HCT116 (cell line): ENCODE measurements around the gene COL7A1. TPM values are rescaled to one million over a fixed set of nuclear protein-coding genes. Genes with fewer than 3 reads are reported as not detected.

Source experiments
- ATAC-seq: fragments of 200-7000 bp; cut with Tn5 transposase; 2 replicates; pipeline ENCODE4 v1.9.1; 2020; ENCODE audit warnings: mild to moderate bottlenecking, moderate library complexity
- BruUV-seq: library from RNA; stranded (reverse); fragments of 400-500 nt; replicated peaks from 2 replicates; lab custom pipeline; 2021; lab: Mats Ljungman, UMichigan
- CTCF ChIA-PET: fragments of 300-600 bp; sonication (Branson Sonifier 250); formaldehyde crosslinking; loops from one replicate; lab custom pipeline; 2021; ENCODE audit warnings: antibody characterized with exemption; lab: Charles Lee
- POLR2A ChIA-PET: fragments of 300-600, 350-600 bp; sonication (Branson Sonifier 250); formaldehyde crosslinking; loops from one replicate; lab custom pipeline; 2021; ENCODE audit warnings: antibody characterized with exemption; lab: Charles Lee
- RAD21 ChIA-PET, 2 experiments: fragments of 300-600 bp; sonication (Branson Sonifier 250); formaldehyde crosslinking; loops; one replicate each; lab custom pipeline; 2023; ENCODE audit warnings: low total read pairs in 2 of 2; ENCODE audit not compliant: uncharacterized antibody in 2 of 2, unreplicated experiment in 2 of 2, low non-redundant PET in 1 of 2; lab: Charles Lee
- DNase-seq: peaks from one replicate; pipeline ENCODE4 v3.0.0-alpha.2; 2010; ENCODE audit warnings: low read depth, low spot score
- H2AFZ ChIP-seq: fragments of 200-600 bp; shearing (Covaris generic), sonication (generic); 2 replicates; pipeline ENCODE4 v1.6.1; 2017; ENCODE audit warnings: low read depth, mixed run types, mixed read lengths, antibody characterized with exemption, low read length; ENCODE audit not compliant: poor library complexity, severe bottlenecking
- H3K27ac ChIP-seq: 2 replicates; pipeline ENCODE4 v1.5.1; 2012; ENCODE audit warnings: low read depth, low read length
- H3K27me3 ChIP-seq: fragments of 200-600 bp; sonication (generic); 2 replicates; pipeline ENCODE4 v1.6.1; 2016; ENCODE audit warnings: mixed run types, low read length, mixed read lengths; ENCODE audit not compliant: insufficient read depth
- H3K36me3 ChIP-seq, 2 experiments: fragments of 200-500 bp in 1 of 2; fragments of 200-600 bp in 1 of 2; sonication (Bioruptor generic) in 1 of 2; sonication (generic) in 1 of 2; 2 replicates each; pipeline versions ENCODE4 v1.5.1 to v1.6.1; 2014 to 2016; ENCODE audit warnings: low read length in 2 of 2, inconsistent platforms in 1 of 2, mixed read lengths in 1 of 2, mixed run types in 1 of 2; ENCODE audit not compliant: insufficient read depth in 2 of 2, control insufficient read depth in 1 of 2
- H3K4me1 ChIP-seq, 2 experiments: fragments of 200-600 bp in 1 of 2; sonication (generic) in 1 of 2; 2 replicates each; pipeline versions ENCODE4 v1.5.1 to v1.6.1; 2012 to 2017; ENCODE audit warnings: low read length in 2 of 2, inconsistent platforms in 1 of 2, mild to moderate bottlenecking in 1 of 2, mixed read lengths in 1 of 2, mixed run types in 1 of 2, moderate library complexity in 1 of 2; ENCODE audit not compliant: insufficient read depth in 2 of 2, control insufficient read depth in 1 of 2
- H3K4me2 ChIP-seq: fragments of 200-600 bp; sonication (generic); 2 replicates; pipeline ENCODE4 v1.6.1; 2017; ENCODE audit warnings: mixed run types, low read length, mixed read lengths
- H3K4me3 ChIP-seq, 2 experiments: fragments of 200-600 bp in 1 of 2; sonication (generic) in 1 of 2; replicated peaks in 1 of 2; 2 replicates each; pipeline ENCODE4 v1.5.1; 2011 to 2016; ENCODE audit warnings: low read length in 2 of 2, control low read depth in 1 of 2, low read depth in 1 of 2, mild to moderate bottlenecking in 1 of 2, mixed read lengths in 1 of 2, mixed run types in 1 of 2
- H3K79me2 ChIP-seq: fragments of 200-600 bp; sonication (generic); 2 replicates; pipeline ENCODE4 v1.6.1; 2017; ENCODE audit warnings: mild to moderate bottlenecking, mixed run types, low read length, moderate library complexity, mixed read lengths; ENCODE audit not compliant: insufficient read depth
- H3K9ac ChIP-seq: fragments of 200-600 bp; sonication (generic); 2 replicates; pipeline ENCODE4 v1.6.1; 2016; ENCODE audit warnings: low read length, mixed read lengths
- H3K9me2 ChIP-seq: fragments of 200-600 bp; sonication (generic), shearing (Covaris generic); 2 replicates; pipeline ENCODE4 v1.6.1; 2017; ENCODE audit warnings: mixed run types, mild to moderate bottlenecking, moderate library complexity; ENCODE audit not compliant: insufficient read depth
- H3K9me3 ChIP-seq, 2 experiments: fragments of 200-500 bp in 1 of 2; fragments of 200-600 bp in 1 of 2; sonication (Bioruptor generic) in 1 of 2; sonication (generic) in 1 of 2; 2 replicates each; pipeline ENCODE4 v1.6.1; 2014 to 2017; ENCODE audit warnings: low read length in 2 of 2, mixed read lengths in 2 of 2, inconsistent platforms in 1 of 2, low read depth in 1 of 2, mild to moderate bottlenecking in 1 of 2, mixed run types in 1 of 2, moderate library complexity in 1 of 2; ENCODE audit not compliant: control insufficient read depth in 1 of 2, insufficient read depth in 1 of 2
- H4K20me1 ChIP-seq: fragments of 200-600 bp; sonication (generic), shearing (Covaris generic); 2 replicates; pipeline ENCODE4 v1.6.1; 2017; ENCODE audit warnings: mixed run types, mild to moderate bottlenecking, moderate library complexity; ENCODE audit not compliant: insufficient read depth
- CBX3 ChIP-seq: IDR thresholded peaks from 2 replicates; pipeline ENCODE4 v1.6.1; 2012; ENCODE audit warnings: low read depth
- CTCF ChIP-seq, 3 experiments: fragments of 200-600 bp in 1 of 3; sonication (generic) in 1 of 3; IDR thresholded peaks in 2 of 3; conservative IDR thresholded peaks in 1 of 3; 2 replicates each; pipeline ENCODE4 v1.5.1; 2012 to 2017; ENCODE audit warnings: low read depth in 2 of 3, low read length in 2 of 3, antibody characterized with exemption in 1 of 3, borderline replicate concordance in 1 of 3, control low read depth in 1 of 3, mild to moderate bottlenecking in 1 of 3, mixed read lengths in 1 of 3, mixed run types in 1 of 3, moderate library complexity in 1 of 3; ENCODE audit not compliant: insufficient read depth in 1 of 3
- EGR1 ChIP-seq: IDR thresholded peaks from 2 replicates; pipeline ENCODE4 v1.6.1; 2012; ENCODE audit warnings: low read depth
- ELF1 ChIP-seq: IDR thresholded peaks from 2 replicates; pipeline ENCODE4 v1.6.1; 2012; ENCODE audit warnings: low read depth, borderline replicate concordance
- JUND ChIP-seq: IDR thresholded peaks from 2 replicates; pipeline ENCODE4 v1.6.1; 2012
- MAX ChIP-seq: IDR thresholded peaks from 2 replicates; pipeline ENCODE4 v1.6.1; 2012
- POLR2A ChIP-seq: IDR thresholded peaks from 2 replicates; pipeline ENCODE4 v1.7.0; 2011; ENCODE audit warnings: borderline replicate concordance; ENCODE audit not compliant: insufficient read depth, insufficient read length; ENCODE audit errors: extremely low read depth
- TCF7L2 ChIP-seq: IDR thresholded peaks from 2 replicates; pipeline ENCODE4 v1.7.0; 2011; ENCODE audit warnings: borderline replicate concordance, inconsistent platforms; ENCODE audit not compliant: insufficient read depth, insufficient read length; ENCODE audit errors: extremely low read depth
- YY1 ChIP-seq: IDR thresholded peaks from 2 replicates; pipeline ENCODE4 v1.6.1; 2011; ENCODE audit warnings: low read length, low read depth, moderate library complexity, mild to moderate bottlenecking; ENCODE audit not compliant: insufficient replicate concordance; ENCODE audit errors: extremely low read depth
- ZBTB33 ChIP-seq: IDR thresholded peaks from 2 replicates; pipeline ENCODE4 v1.6.1; 2011; ENCODE audit warnings: mild to moderate bottlenecking, low read length, moderate library complexity; ENCODE audit not compliant: insufficient replicate concordance; ENCODE audit errors: extremely low read depth
- ZNF274 ChIP-seq: fragments of 200-500 bp; sonication (Bioruptor generic); IDR thresholded peaks from 2 replicates; pipeline ENCODE4 v1.6.1; 2014; ENCODE audit warnings: mild to moderate bottlenecking, low read depth, low read length, inconsistent platforms
- intact Hi-C: fragments of 100-400 bp; cut with micrococcal nuclease; formaldehyde crosslinking; loops from 2 replicates; pipeline ENCODE4 v1.10.0; 2022
- total RNA-seq: library from RNA; stranded (reverse); gene quantifications from one replicate; pipeline ENCODE4 v1.2.1, GENCODE V29; 2021; ENCODE audit not compliant: unreplicated experiment
- TF ChIP-seq, protein P1 (sequence below): IDR thresholded peaks from 2 replicates; pipeline ENCODE4 v1.6.1; 2012

The COL7A1 gene
- total RNA-seq, 1 experiment from 2014 or later = 11.4 TPM

DNA sequence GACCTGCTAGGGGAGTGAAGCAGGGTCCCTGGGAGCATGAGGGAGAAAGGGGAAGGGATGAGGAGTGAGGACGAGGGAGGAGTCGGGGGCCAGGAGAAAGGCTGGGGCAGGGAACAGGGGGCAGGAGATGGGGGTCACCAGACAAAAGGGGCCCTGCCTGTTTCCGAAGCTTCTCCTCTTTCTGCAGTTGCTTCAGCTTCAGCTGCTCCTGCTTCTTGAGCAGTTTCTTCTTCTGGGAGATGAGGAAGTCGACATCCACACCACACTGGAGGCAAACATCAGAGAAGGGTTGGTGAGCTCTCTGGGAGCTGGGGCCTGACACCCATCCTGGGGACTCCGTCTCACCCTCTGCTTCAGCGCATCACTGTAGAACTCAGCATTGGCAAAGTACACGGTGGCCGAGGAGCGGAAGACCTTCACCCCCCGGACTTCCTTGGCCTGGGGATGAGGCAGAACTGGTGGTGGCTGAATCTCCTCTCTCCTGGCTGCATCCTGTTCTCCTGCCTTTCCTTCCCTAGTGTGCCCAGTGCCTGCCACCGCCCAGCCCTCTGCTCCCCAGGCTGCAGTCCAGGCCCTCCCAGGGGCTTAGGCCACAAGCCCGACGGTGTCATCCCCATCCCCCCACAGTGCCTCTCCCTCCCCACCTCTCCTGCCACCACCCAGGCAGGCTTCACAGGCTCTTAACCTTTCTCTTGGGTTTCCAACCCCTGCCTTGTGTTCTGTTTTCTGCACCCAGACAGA lies 33.3 kb upstream of the COL7A1 start (continued):
- TF ChIP-seq ZBTB33 = no peak
- no peak for TF ChIP-seq CTCF (IDR thresholded peaks at IDR 0.05 in 2 of 3, conservative IDR thresholded peaks at IDR 0.05 in 1 of 3; ENCODE audit: borderline replicate concordance in 1 of 3, insufficient read depth in 1 of 3, low read depth in 2 of 3, low read length in 2 of 3)
- TF ChIP-seq, protein P1, sequence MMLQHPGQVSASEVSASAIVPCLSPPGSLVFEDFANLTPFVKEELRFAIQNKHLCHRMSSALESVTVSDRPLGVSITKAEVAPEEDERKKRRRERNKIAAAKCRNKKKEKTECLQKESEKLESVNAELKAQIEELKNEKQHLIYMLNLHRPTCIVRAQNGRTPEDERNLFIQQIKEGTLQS = no peak
- TF ChIP-seq TCF7L2 = no peak
- TF ChIP-seq JUND = no peak

DNA sequence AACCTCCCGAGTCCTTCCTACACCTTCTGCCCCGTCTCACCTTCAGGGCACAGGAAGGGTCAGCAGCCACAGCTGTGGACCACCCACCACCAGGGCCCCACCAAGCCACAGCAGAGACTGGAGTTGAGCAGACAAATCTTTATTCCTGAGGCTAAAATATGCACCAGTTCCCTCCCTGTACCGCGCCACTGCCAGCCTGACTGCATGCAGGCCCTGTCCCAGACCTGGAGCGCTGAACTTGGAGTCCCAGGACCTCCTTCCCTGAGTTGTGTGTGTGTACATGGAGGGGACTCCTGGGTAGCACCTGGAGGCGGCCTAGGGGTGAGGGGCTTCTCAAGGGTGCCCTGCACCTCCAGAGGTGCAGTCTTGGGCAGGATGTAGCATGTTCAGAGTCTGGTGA lies 30.5 kb upstream of the COL7A1 start:
- no TSS peak for BruUV-seq
- Histone ChIP-seq H3K4me3 (no peak overlapping the region), H3K9ac (no peak overlapping the region), H3K9me3 (no peaks in the 10 kb centered on the region), H3K9me2 (no peaks in the 10 kb centered on the region), H3K4me1 (no peaks in the 10 kb centered on the region), H4K20me1 (no peaks in the 10 kb centered on the region), H3K4me2 (no peak overlapping the region), H2AFZ (no peak overlapping the region), H3K36me3 (peaks cover 13 to 19% of the 10 kb centered on the region in 2 experiments; a peak in 3 of 4 replicates), H3K79me2 (no peaks in the 10 kb centered on the region), H3K27me3 (no peaks in the 10 kb centered on the region), H3K27ac (no peak overlapping the region)
- no peak for ATAC-seq
- CTCF ChIA-PET = interaction anchor here (1.4 kb wide), 1 partner anchor 10 kb away, joined by 3 read pairs; the partner anchor contains the start of gene SLC26A6
- no peak for DNase-seq
- RAD21 ChIA-PET = no interaction called here
- intact Hi-C loops = no loop called here
- POLR2A ChIA-PET = no interaction called here
- TF ChIP-seq CTCF (IDR thresholded peaks at IDR 0.05 in 2 of 3, conservative IDR thresholded peaks at IDR 0.05 in 1 of 3; ENCODE audit: borderline replicate concordance in 1 of 3, insufficient read depth in 1 of 3, low read depth in 2 of 3, low read length in 2 of 3) = no peak
- TF ChIP-seq ZBTB33 = no peak
- TF ChIP-seq YY1 = no peak
- TF ChIP-seq ZNF274 = no peak
- no peak for TF ChIP-seq CBX3
- no peak for TF ChIP-seq MAX
- TF ChIP-seq, protein P1 = no peak
- no peak for TF ChIP-seq EGR1
- no peak for TF ChIP-seq POLR2A
- TF ChIP-seq ELF1 = no peak
